GM12878 (cell line): Measurements from ENCODE around the gene CAV2.

Experiments used
- ETV6 ChIP-seq, 2 experiments: fragments of 450-650 bp in 1 of 2; IDR thresholded peaks in 1 of 2; conservative IDR thresholded peaks in 1 of 2; 2 replicates each; pipeline ENCODE4 v1.6.1; 2014; ENCODE audit warnings: antibody characterized with exemption in 1 of 2, borderline replicate concordance in 1 of 2, low read depth in 1 of 2, mild to moderate bottlenecking in 1 of 2, moderate library complexity in 1 of 2
- EZH2 ChIP-seq: IDR thresholded peaks from 2 replicates; pipeline ENCODE4 v1.6.1; 2012; ENCODE audit warnings: low read depth, mild to moderate bottlenecking, control low read depth, inconsistent platforms, low read length, borderline replicate concordance; ENCODE audit not compliant: control insufficient read depth
- FOXM1 ChIP-seq: IDR thresholded peaks from 2 replicates; pipeline ENCODE4 v1.6.1; 2012; ENCODE audit warnings: low read depth, mild to moderate bottlenecking, inconsistent platforms, low read length, moderate library complexity
- MAX ChIP-seq: IDR thresholded peaks from 2 replicates; pipeline ENCODE4 v1.6.1; 2012; ENCODE audit warnings: low read depth, low read length, improper control_type of control experiment
- NFYA ChIP-seq: IDR thresholded peaks from 2 replicates; pipeline ENCODE4 v1.6.1; 2011; ENCODE audit warnings: low read depth, mild to moderate bottlenecking, low read length, improper control_type of control experiment, borderline replicate concordance
- NR2F1 ChIP-seq: fragments of 450-650 bp; conservative IDR thresholded peaks from 2 replicates; pipeline ENCODE4 v1.6.1; 2017; ENCODE audit warnings: mild to moderate bottlenecking
- POLR2AphosphoS5 ChIP-seq: IDR thresholded peaks from 2 replicates; pipeline ENCODE4 v1.6.1; 2011; ENCODE audit warnings: mild to moderate bottlenecking, low read length, inconsistent platforms
- RBBP5 ChIP-seq: fragments of 200-600 bp; sonication (generic); conservative IDR thresholded peaks from 2 replicates; pipeline ENCODE4 v1.6.1; 2016
- REST ChIP-seq: IDR thresholded peaks from 2 replicates; pipeline ENCODE4 v1.6.1; 2012; ENCODE audit warnings: mild to moderate bottlenecking, low read depth, low read length
- SMC3 ChIP-seq: IDR thresholded peaks from 2 replicates; pipeline ENCODE4 v1.6.1; 2011; ENCODE audit warnings: low read length, improper control_type of control experiment, borderline replicate concordance
- TBL1XR1 ChIP-seq: IDR thresholded peaks from 2 replicates; pipeline ENCODE4 v1.6.1; 2012; ENCODE audit warnings: low read depth, low read length, improper control_type of control experiment
- TCF12 ChIP-seq: IDR thresholded peaks from 2 replicates; pipeline ENCODE4 v1.6.1; 2011; ENCODE audit warnings: low read depth, mild to moderate bottlenecking, low read length
- TF ChIP-seq, protein P1 (sequence below), 3 experiments: IDR thresholded peaks in 2 of 3; conservative IDR thresholded peaks in 1 of 3; 2 replicates each; pipeline ENCODE4 v1.5.1; 2011; ENCODE audit warnings: low read depth in 3 of 3, low read length in 3 of 3, mild to moderate bottlenecking in 3 of 3, control low read depth in 2 of 3, moderate library complexity in 2 of 3, inconsistent platforms in 1 of 3, mixed read lengths in 1 of 3; ENCODE audit not compliant: control insufficient read depth in 2 of 3, insufficient read depth in 1 of 3; ENCODE audit errors: extremely low read depth in 1 of 3

DNA sequence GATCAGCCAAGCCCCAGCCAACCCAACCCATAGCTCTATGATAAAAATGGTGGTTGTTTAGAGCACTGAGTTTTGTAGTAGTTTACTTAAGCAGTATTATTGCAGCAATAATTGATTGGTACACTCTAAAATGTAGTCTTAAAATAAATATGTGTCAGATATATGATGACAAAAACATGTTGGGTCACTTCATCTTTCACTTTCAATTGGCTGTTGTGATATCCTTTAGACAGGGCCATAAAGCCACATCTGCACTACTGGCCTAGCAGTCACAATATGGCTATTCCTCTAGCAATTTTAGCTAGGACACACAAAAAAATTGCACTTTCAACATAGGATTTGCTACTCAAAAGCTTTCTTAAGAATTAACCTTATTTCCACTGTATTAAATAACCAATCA, 19.4 kb downstream of the CAV2 start:
- TF ChIP-seq, protein P1, sequence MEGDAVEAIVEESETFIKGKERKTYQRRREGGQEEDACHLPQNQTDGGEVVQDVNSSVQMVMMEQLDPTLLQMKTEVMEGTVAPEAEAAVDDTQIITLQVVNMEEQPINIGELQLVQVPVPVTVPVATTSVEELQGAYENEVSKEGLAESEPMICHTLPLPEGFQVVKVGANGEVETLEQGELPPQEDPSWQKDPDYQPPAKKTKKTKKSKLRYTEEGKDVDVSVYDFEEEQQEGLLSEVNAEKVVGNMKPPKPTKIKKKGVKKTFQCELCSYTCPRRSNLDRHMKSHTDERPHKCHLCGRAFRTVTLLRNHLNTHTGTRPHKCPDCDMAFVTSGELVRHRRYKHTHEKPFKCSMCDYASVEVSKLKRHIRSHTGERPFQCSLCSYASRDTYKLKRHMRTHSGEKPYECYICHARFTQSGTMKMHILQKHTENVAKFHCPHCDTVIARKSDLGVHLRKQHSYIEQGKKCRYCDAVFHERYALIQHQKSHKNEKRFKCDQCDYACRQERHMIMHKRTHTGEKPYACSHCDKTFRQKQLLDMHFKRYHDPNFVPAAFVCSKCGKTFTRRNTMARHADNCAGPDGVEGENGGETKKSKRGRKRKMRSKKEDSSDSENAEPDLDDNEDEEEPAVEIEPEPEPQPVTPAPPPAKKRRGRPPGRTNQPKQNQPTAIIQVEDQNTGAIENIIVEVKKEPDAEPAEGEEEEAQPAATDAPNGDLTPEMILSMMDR (IDR thresholded peaks at IDR 0.05 in 2 of 3, conservative IDR thresholded peaks at IDR 0.05 in 1 of 3; ENCODE audit: control insufficient read depth in 2 of 3, extremely low read depth in 1 of 3, insufficient read depth in 1 of 3, low read depth in 3 of 3, low read length in 3 of 3) = no peak
- no peak for TF ChIP-seq FOXM1
- no peak for TF ChIP-seq NFYA
- TF ChIP-seq POLR2AphosphoS5 = no peak
- TF ChIP-seq EZH2 = no peak
- TF ChIP-seq NR2F1 = no peak
- TF ChIP-seq TCF12 = no peak
- TF ChIP-seq RBBP5 = no peak
- TF ChIP-seq TBL1XR1 = no peak
- no peak for TF ChIP-seq REST
- TF ChIP-seq ETV6 (conservative IDR thresholded peaks at IDR 0.05 in 1 of 2, IDR thresholded peaks at IDR 0.05 in 1 of 2; ENCODE audit: borderline replicate concordance in 1 of 2, low read depth in 1 of 2) = no peak
- TF ChIP-seq MAX = no peak
- no peak for TF ChIP-seq SMC3
